Measurements from ENCODE around the gene DRAXIN. TPM values are rescaled to one million over a fixed set of nuclear protein-coding genes. Genes with fewer than 3 reads are reported as not detected.

DRAXIN gene
- total RNA-seq, 4 donors from 2014 or later, result not detected

DNA sequence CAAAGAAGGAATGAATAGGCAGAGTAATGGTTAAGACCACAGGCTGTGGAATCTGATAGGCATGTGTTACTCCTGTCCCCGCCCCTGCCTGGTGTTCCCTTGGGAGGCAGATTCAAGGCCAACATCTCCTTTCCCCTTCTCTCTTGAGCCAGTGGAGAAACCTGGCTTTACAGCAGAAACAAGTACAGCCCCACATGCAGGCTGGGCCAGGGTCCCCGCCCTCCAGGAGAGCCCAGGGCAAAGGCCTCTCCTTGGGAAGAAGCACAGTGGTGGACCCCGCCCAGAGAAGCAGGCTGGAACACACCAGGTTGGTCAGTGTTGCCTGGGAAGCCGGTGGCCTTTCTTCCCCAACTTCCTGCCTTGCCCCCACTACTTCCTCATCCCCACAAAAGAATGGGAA lies 77.3 kb downstream of the DRAXIN start:
- no peak for DNase-seq (ENCODE audit: low spot score)
- no peak for TF ChIP-seq CTCF (IDR thresholded peaks at IDR 0.05)
- ATAC-seq (ENCODE audit: low FRiP score), result no peak

GRCh38 chr1:11769274-11769673 lies 77.8 kb downstream of the DRAXIN start:
- ATAC-seq (ENCODE audit: low FRiP score), result no peak
- TF ChIP-seq CTCF (IDR thresholded peaks at IDR 0.05), result no peak
- no peak for DNase-seq (ENCODE audit: low spot score)

DNA sequence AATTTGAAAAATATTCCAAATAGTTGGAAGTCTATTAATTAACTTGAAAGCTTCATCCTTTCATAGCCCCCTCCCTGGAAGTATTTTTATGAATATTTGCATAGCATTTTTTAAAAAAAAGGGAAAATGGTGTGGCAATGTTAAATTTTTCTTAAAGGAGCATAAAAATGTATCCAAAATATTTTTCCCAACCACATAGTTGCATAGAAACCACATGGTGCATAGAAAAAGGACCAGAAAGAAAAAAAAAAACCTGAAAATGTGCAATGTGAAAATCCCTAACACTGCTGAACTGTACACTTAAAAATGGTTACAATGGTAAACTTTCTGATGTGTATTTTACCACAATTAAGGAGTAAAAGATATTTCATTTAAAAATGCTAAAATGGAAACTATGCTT lies 78.5 kb downstream of the DRAXIN start:
- no peak for ATAC-seq (ENCODE audit: low FRiP score)
- DNase-seq (ENCODE audit: low spot score), result no peak
- no peak for TF ChIP-seq CTCF (IDR thresholded peaks at IDR 0.05)

DNA sequence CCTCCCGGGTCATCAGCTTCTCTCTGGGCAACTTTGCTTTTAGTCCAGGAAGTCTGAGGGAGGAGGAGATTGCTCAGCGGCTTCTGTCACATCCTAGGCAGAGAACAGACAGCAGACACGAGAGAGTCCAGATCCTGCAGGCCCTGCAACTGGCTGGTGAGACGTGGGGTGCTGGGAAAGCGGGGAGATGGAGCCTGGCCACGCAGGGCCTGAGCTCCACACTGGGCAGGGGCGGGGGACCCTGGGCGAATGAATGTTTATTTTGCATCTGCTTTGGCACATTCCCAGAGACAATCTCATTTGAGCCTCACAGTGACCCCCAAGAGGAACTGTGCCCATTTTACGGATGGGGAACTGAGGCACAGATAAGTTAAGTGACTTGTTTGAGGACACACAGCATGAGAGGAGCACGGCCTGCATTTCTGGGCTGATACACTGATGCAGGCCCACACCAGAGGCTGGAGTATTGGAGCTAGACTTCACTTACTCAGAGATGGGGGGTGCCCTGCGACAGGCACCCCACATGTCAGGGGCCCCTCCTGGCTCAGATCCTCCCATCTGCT lies 80.1 kb downstream of the DRAXIN start:
- no peak for TF ChIP-seq CTCF (IDR thresholded peaks at IDR 0.05)
- DNase-seq (ENCODE audit: low spot score), result no peak
- ATAC-seq (ENCODE audit: low FRiP score), result no peak

DNA sequence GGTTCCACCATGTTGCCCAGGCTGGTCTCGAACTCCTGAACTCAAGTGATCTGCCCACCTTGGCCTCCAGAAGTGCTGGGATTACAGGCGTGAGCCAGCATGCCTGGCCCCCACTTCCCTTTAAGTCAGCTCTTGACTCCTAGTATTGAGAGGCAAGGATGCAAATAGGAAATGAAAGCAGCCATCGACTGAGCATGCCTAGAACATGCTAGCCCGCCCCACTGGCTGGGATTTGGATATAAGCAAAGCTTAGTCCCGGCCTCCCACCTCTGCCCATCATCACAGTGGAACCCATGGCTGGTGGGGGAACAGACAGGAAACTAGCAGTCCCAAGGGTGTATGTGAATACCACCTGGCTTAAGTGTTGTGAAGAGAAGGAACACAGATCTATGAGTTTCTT lies 80.9 kb downstream of the DRAXIN start:
- TF ChIP-seq CTCF (IDR thresholded peaks at IDR 0.05), result no peak
- no peak for ATAC-seq (ENCODE audit: low FRiP score)
- DNase-seq (ENCODE audit: low spot score), result no peak

DNA sequence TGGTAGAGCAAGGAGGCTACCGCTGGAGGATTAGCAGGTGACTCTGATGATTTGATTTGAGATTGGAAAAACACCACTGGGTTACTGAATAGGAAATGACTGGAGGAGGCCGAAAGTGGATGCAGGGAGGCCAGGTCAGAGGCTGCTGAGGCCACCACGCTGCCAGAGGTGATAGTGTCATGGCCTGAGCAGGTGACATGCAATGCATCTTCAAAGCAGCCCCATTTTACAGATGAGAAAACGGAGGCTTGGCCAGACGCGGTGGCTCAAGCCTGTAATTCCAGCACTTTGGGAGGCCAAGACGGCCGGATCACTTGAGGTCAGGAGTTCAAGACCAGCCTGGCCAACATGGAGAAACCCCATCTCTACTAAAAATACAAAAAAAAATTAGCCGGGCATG lies 83.2 kb downstream of the DRAXIN start:
- DNase-seq (ENCODE audit: low spot score) (no peak), ATAC-seq (ENCODE audit: low FRiP score) (no peak)
- no peak for TF ChIP-seq CTCF (IDR thresholded peaks at IDR 0.05)

Other genes starting within 250 kb of the DRAXIN start
- under 1 TPM in 1 of 4 donors, not detected in 3; 0.09 TPM for gene DISP3, start 212.6 kb upstream of the DRAXIN start, total RNA-seq
- gene FBXO2, start 37.3 kb upstream of the DRAXIN start, total RNA-seq, result 10 to 100 TPM in 1 of 4 donors, 1 to 10 TPM in 3; 1.1 to 24.3 (median 8.3) TPM
- gene FBXO44, start 36.8 kb upstream of the DRAXIN start, total RNA-seq, result 10 to 100 TPM in 1 of 4 donors, 1 to 10 TPM in 3; 5.8 to 13.3 (median 9.6) TPM
- gene FBXO6, start 27.5 kb upstream of the DRAXIN start, total RNA-seq, result 10 to 100 TPM in 3 of 4 donors, 1 to 10 TPM in 1; 5.9 to 16.3 (median 11.0) TPM
- 10 to 100 TPM; 20.2 to 41.3 (median 35.7) TPM for gene MAD2L2, start 10.6 kb upstream of the DRAXIN start, total RNA-seq
- gene AGTRAP, start 44.4 kb downstream of the DRAXIN start, total RNA-seq, result 10 to 100 TPM; 35.1 to 93.1 (median 64.2) TPM
- 1 to 10 TPM in 1 of 4 donors, under 1 TPM in 1, not detected in 2; 0.72 to 2.0 TPM for gene C1orf167, start 70.5 kb downstream of the DRAXIN start, total RNA-seq
- 10 to 100 TPM; 28.9 to 44.8 (median 36.0) TPM for gene MTHFR, start 114.3 kb downstream of the DRAXIN start, total RNA-seq
- 10 to 100 TPM; 14.4 to 20.4 (median 18.0) TPM for gene CLCN6, start 114.5 kb downstream of the DRAXIN start, total RNA-seq
- gene NPPA, start 156.1 kb downstream of the DRAXIN start, total RNA-seq, result not detected
- gene NPPB, start 167.2 kb downstream of the DRAXIN start, total RNA-seq, result not detected
- gene KIAA2013, start 234.7 kb downstream of the DRAXIN start, total RNA-seq, result 10 to 100 TPM; 47.0 to 69.2 (median 62.1) TPM
- 100 to 1,000 TPM in 1 of 4 donors, 10 to 100 TPM in 3; 60.8 to 142 (median 69.0) TPM for gene PLOD1, start 243.0 kb downstream of the DRAXIN start, total RNA-seq